ENCODE results near the gene ACSBG1.
"Not testable (repeated sequence)": the region's sequence is repeated elsewhere in the genome, so short reads cannot be mapped to it uniquely, and the experiment has no call there.

- TF ChIP-seq CTCF (optimal IDR thresholded peaks at IDR 0.05 in 1 of 3, IDR thresholded peaks at IDR 0.05 in 1 of 3, conservative IDR thresholded peaks at IDR 0.05 in 1 of 3; ENCODE audit: extremely low read depth in 1 of 3, insufficient read depth in 2 of 3, low read length in 3 of 3); EZH2 (IDR thresholded peaks at IDR 0.05; ENCODE audit: low read length): not testable (repeated sequence)
Observed at GRCh38 chr15:78245392-78245791, 11.0 kb upstream of the ACSBG1 start.

Measured in keratinocyte (primary cell).